Measurements from ENCODE around the gene TRERF1.

GRCh38 chr6:42201382-42201781 lies 250.3 kb downstream of the TRERF1 start:
- TF ChIP-seq CTCF (IDR thresholded peaks at IDR 0.05) (no peak), POLR2A (IDR thresholded peaks at IDR 0.05) (no peak)
